OCI-LY7 (cell line): Measurements from ENCODE around the gene MET. TPM values are rescaled to one million over a fixed set of nuclear protein-coding genes. Genes with fewer than 3 reads are reported as not detected.

Experiments used
- BruUV-seq: library from RNA; stranded (reverse); fragments of 400-500 nt; replicated peaks from 2 replicates; lab custom pipeline; 2021; lab: Mats Ljungman, UMichigan
- CTCF ChIA-PET: fragments of 300-600 bp; sonication (Branson Sonifier 250); formaldehyde crosslinking; loops from one replicate; lab custom pipeline; 2022; ENCODE audit warnings: antibody characterized with exemption; ENCODE audit not compliant: unreplicated experiment; lab: Charles Lee
- POLR2A ChIA-PET: fragments of 300-600 bp; sonication (Branson Sonifier 250); formaldehyde crosslinking; loops from one replicate; lab custom pipeline; 2022; ENCODE audit warnings: antibody characterized with exemption; lab: Charles Lee
- DNase-seq: peaks from one replicate; pipeline ENCODE4 v3.0.0-alpha.2; 2015; ENCODE audit warnings: low spot score
- H2AFZ ChIP-seq: fragments of 200-600 bp; sonication (generic), shearing (Covaris generic); 2 replicates; pipeline ENCODE4 v1.6.1; 2014; ENCODE audit warnings: mild to moderate bottlenecking, antibody characterized with exemption, low read length, moderate library complexity
- H3K27ac ChIP-seq: fragments of 200-600 bp; sonication (generic); 2 replicates; pipeline ENCODE4 v1.5.1; 2014; ENCODE audit warnings: mixed run types, low read depth, mild to moderate bottlenecking, moderate library complexity, low read length, inconsistent platforms; ENCODE audit not compliant: poor library complexity, severe bottlenecking
- H3K36me3 ChIP-seq: fragments of 200-600 bp; sonication (generic); 2 replicates; pipeline ENCODE4 v1.6.1; 2014; ENCODE audit warnings: mild to moderate bottlenecking, antibody characterized with exemption, low read length, moderate library complexity, mixed read lengths; ENCODE audit not compliant: insufficient read depth
- H3K4me1 ChIP-seq: fragments of 200-600 bp; sonication (generic); 2 replicates; pipeline ENCODE4 v1.5.1; 2014; ENCODE audit warnings: mild to moderate bottlenecking, low read length; ENCODE audit not compliant: insufficient read depth, poor library complexity, severe bottlenecking
- H3K4me2 ChIP-seq: fragments of 200-600 bp; sonication (generic); 2 replicates; pipeline ENCODE4 v1.6.1; 2014; ENCODE audit warnings: mild to moderate bottlenecking, low read length
- H3K4me3 ChIP-seq: fragments of 200-600 bp; sonication (generic); 2 replicates; pipeline ENCODE4 v1.5.1; 2014; ENCODE audit warnings: mild to moderate bottlenecking, low read depth, low read length; ENCODE audit not compliant: poor library complexity, severe bottlenecking
- H3K79me2 ChIP-seq: fragments of 200-600 bp; sonication (generic); 2 replicates; pipeline ENCODE4 v1.6.1; 2016; ENCODE audit warnings: low read depth, mild to moderate bottlenecking, low read length, moderate library complexity, mixed read lengths; ENCODE audit not compliant: insufficient read depth
- H3K9me2 ChIP-seq: fragments of 200-600 bp; sonication (generic); 2 replicates; pipeline ENCODE4 v1.6.1; 2016; ENCODE audit warnings: mild to moderate bottlenecking, low read length, mixed read lengths; ENCODE audit not compliant: insufficient read depth
- H3K9me3 ChIP-seq: fragments of 200-600 bp; sonication (generic); 2 replicates; pipeline ENCODE4 v1.6.1; 2014; ENCODE audit warnings: mild to moderate bottlenecking, mixed run types, low read length, mixed read lengths
- H4K20me1 ChIP-seq: fragments of 200-600 bp; sonication (generic); 2 replicates; pipeline ENCODE4 v1.6.1; 2014; ENCODE audit warnings: mild to moderate bottlenecking, antibody characterized with exemption, low read length, moderate library complexity, mixed read lengths; ENCODE audit not compliant: insufficient read depth
- EZH2phosphoT487 ChIP-seq: fragments of 200-600 bp; sonication (generic); IDR thresholded peaks from 2 replicates; pipeline ENCODE4 v1.6.1; 2018; ENCODE audit warnings: low read depth, borderline replicate concordance, mild to moderate bottlenecking, mixed run types, antibody characterized with exemption, low read length, moderate library complexity, mixed read lengths
- intact Hi-C: fragments of 100-400 bp; cut with micrococcal nuclease; formaldehyde crosslinking; loops from one replicate; pipeline ENCODE4 v1.10.0; 2022; ENCODE audit not compliant: unreplicated experiment
- total RNA-seq, 2 experiments: library from RNA; depleted of rRNA in 1 of 2; stranded (reverse); fragments of >200 nt in 1 of 2; shearing (Covaris generic) in 1 of 2; gene quantifications; 2 replicates each; pipeline ENCODE4 v1.2.3, GENCODE V29; 2014 to 2022
- TF ChIP-seq, protein P1 (sequence below): fragments of 200-600 bp; sonication (generic); conservative IDR thresholded peaks from 2 replicates; pipeline ENCODE4 v1.5.1; 2014; ENCODE audit warnings: mild to moderate bottlenecking, antibody characterized with exemption, low read length, moderate library complexity, mixed read lengths

Gene MET
- total RNA-seq, 2 experiments from 2014 or later, result not detected

DNA sequence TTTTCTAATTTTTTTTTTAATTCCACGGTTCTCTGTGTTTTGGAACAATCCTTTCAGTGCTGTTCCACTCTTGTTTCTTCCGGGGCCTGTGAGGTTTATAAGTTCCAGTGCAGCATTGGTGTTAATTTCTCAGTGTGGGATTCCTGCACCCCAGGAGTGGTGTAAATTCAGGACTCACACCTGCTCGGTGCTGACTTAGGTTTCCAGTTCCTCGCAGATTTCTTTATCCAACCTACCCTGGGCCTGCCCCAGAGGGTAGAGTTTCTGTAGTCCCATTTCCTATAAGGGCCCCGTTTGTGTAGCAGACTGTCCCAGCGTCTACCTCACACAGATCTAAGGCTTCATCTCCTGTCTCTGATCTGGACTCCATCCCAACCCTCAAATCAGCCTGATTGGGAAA, 27.4 kb upstream of the MET start:
- ChIA-PET CTCF (no interaction called here), POLR2A (interaction anchor here (0.7 to 1.2 kb wide), 3 partner anchors 9 to 41 kb away, joined by 3 to 5 read pairs (median 3); no protein-coding TSS in a partner anchor)

DNA sequence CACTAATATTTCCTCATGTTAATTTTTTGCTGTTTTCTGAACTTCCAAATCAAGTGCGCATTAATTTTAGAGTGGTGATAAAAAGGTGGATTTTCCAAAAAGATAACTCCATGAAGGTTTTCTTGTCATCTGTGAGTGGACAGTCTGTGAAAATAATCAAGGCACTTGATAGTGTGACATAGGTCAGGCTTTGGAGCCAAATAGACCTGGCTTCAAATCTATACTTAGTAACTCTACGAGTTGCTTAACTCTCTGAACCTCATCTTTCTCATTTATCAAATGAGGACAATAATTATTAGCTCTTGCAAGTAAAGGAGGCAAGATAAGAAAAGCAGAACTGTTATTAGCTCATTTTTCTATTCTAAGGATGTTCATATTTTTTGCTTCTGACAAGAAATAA, 24.7 kb upstream of the MET start:
- Histone ChIP-seq H3K27ac (no peak overlapping the region), H3K4me3 (no peak overlapping the region), H3K79me2 (no peaks in the 10 kb centered on the region), H3K9me3 (no peaks in the 10 kb centered on the region), H2AFZ (no peak overlapping the region), H3K9me2 (no peaks in the 10 kb centered on the region), H4K20me1 (no peaks in the 10 kb centered on the region), H3K4me1 (no peaks in the 10 kb centered on the region), H3K36me3 (no peaks in the 10 kb centered on the region), H3K4me2 (no peak overlapping the region)
- TF ChIP-seq, protein P1, sequence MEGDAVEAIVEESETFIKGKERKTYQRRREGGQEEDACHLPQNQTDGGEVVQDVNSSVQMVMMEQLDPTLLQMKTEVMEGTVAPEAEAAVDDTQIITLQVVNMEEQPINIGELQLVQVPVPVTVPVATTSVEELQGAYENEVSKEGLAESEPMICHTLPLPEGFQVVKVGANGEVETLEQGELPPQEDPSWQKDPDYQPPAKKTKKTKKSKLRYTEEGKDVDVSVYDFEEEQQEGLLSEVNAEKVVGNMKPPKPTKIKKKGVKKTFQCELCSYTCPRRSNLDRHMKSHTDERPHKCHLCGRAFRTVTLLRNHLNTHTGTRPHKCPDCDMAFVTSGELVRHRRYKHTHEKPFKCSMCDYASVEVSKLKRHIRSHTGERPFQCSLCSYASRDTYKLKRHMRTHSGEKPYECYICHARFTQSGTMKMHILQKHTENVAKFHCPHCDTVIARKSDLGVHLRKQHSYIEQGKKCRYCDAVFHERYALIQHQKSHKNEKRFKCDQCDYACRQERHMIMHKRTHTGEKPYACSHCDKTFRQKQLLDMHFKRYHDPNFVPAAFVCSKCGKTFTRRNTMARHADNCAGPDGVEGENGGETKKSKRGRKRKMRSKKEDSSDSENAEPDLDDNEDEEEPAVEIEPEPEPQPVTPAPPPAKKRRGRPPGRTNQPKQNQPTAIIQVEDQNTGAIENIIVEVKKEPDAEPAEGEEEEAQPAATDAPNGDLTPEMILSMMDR, result no peak
- TF ChIP-seq EZH2phosphoT487, result no peak
- DNase-seq, result no peak
- BruUV-seq, result no TSS peak
- ChIA-PET CTCF (no interaction called here), POLR2A (no interaction called here)
- intact Hi-C loops, result no loop called here

More for the DNA sequence above, 27.4 kb upstream of the MET start:
- no peak overlapping the region for H3K27ac ChIP-seq
- no peaks in the 10 kb centered on the region for H3K79me2 ChIP-seq
- no peaks in the 10 kb centered on the region for H3K36me3 ChIP-seq
- no peaks in the 10 kb centered on the region for H3K9me2 ChIP-seq
- H3K9me3 ChIP-seq, result no peaks in the 10 kb centered on the region
- intact Hi-C loops, result no loop called here
- no peaks in the 10 kb centered on the region for H4K20me1 ChIP-seq
- H3K4me3 ChIP-seq, result no peak overlapping the region
- H3K4me2 ChIP-seq, result no peak overlapping the region
- H2AFZ ChIP-seq, result no peak overlapping the region
- no peak for TF ChIP-seq EZH2phosphoT487
- TF ChIP-seq, protein P1, result no peak
- H3K4me1 ChIP-seq, result no peaks in the 10 kb centered on the region
- DNase-seq, result no peak
- BruUV-seq, result no TSS peak

DNA sequence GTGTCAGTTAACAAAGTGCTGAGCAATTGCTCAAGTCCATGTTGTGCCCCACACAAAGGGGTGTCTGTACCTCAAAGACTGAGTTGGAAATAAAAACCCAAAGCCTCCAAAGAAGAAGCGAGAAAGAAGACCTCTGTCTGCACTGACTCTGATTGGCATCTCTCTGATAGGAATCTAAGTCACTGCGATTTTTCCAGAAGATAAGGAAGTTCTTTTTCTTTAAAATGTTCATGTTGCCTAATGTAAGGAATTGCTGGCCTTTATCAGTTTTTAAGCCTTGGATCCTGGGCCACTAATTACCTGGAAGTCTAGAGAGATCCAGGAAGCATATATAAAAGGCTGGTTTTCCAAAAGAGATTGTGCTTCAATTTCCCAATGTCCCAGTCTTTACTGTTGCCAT, 24.1 kb upstream of the MET start:
- intact Hi-C loops, result no loop called here

More for the DNA sequence above, 24.1 kb upstream of the MET start:
- Histone ChIP-seq H3K4me3 (no peak overlapping the region), H2AFZ (no peak overlapping the region), H3K4me2 (no peak overlapping the region), H3K79me2 (no peaks in the 10 kb centered on the region), H3K27ac (no peak overlapping the region), H3K9me3 (no peaks in the 10 kb centered on the region), H4K20me1 (no peaks in the 10 kb centered on the region), H3K4me1 (no peaks in the 10 kb centered on the region), H3K9me2 (no peaks in the 10 kb centered on the region), H3K36me3 (no peaks in the 10 kb centered on the region)
- ChIA-PET POLR2A (no interaction called here), CTCF (no interaction called here)
- BruUV-seq, result no TSS peak
- TF ChIP-seq EZH2phosphoT487, result no peak
- TF ChIP-seq, protein P1, result no peak
- no peak for DNase-seq
